Measurements from ENCODE around the gene ATP11A.
A peak's percentile ranks its signal among the peaks of the same experiment; 100 is the strongest.

Gene ATP11A

DNA sequence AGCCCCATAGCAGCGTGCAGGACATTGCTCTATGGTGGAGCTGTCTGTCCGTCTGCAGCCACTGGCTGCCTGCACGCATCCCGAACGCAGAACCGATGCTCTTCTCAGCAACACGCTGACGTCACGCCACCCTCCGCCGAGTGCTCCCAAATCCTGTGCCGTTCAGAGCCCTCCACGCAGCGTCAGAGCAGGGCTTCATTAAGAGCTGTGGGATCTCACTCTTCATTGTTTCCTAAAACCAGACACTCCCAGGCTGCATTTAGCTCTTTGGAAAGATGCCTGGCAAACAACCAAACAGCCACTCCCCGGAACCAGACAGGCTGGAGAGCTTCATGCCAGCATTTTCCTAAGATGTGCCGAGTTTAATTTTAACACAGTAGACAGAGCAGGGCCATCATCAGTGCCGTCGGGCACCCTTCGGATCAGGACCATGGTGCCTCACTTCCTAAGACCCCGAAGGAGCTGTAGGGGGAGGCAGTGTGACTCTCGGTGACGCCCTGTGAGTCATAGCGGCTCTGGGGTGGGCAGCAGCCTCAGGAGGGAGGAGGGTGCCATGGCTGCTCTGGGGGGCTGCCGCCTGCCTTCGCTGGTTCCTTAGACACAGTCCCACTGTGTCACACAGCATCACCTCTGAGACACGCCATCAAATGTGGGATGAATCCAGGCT is 147.7 kb downstream of the ATP11A start:
- Histone ChIP-seq H3K4ac (ENCODE audit: low read depth in 1 of 2, low read length in 2 of 2) (no peak overlapping the region), H2BK5ac (ENCODE audit: low read depth, low read length, poor library complexity, severe bottlenecking) (no peak overlapping the region), H3K27me3 (ENCODE audit: control insufficient read depth in 1 of 2, insufficient read depth in 1 of 2, low read length in 2 of 2) (no peaks in the 10 kb centered on the region), H3K23ac (ENCODE audit: low read length in 2 of 2) (no peak overlapping the region), H2BK15ac (ENCODE audit: low read depth, poor library complexity, severe bottlenecking) (no peak overlapping the region), H3K4me2 (ENCODE audit: low read length, poor library complexity, severe bottlenecking) (no peak overlapping the region), H3K14ac (ENCODE audit: low read length in 2 of 2) (no peak overlapping the region), H2AK5ac (ENCODE audit: low read length, severe bottlenecking) (no peak overlapping the region), H3K18ac (ENCODE audit: low read depth in 1 of 2, low read length in 2 of 2) (no peak overlapping the region), H3K36me3 (ENCODE audit: control insufficient read depth in 1 of 2, insufficient read depth in 2 of 2, low read depth in 1 of 2, low read length in 2 of 2) (peaks cover 35 to 66% of the 10 kb centered on the region in 2 experiments), H3K27ac (ENCODE audit: low read length, poor library complexity, severe bottlenecking) (no peak overlapping the region), H3K9ac (ENCODE audit: low read length) (peak overlapping the region; percentile 10), H4K8ac (ENCODE audit: low read length) (no peak overlapping the region), H4K91ac (ENCODE audit: low read length) (no peak overlapping the region), H2BK120ac (ENCODE audit: low read depth, low read length) (no peak overlapping the region), H3K79me1 (replicated peaks; ENCODE audit: low read length, poor library complexity, severe bottlenecking) (no peaks in the 10 kb centered on the region), H3K4me3 (ENCODE audit: insufficient read depth in 1 of 2, low read depth in 1 of 2, low read length in 2 of 2) (no peak overlapping the region), H3K9me3 (ENCODE audit: control insufficient read depth, low read length) (no peaks in the 10 kb centered on the region), H2AFZ (ENCODE audit: low read depth, low read length) (no peak overlapping the region), H2BK12ac (ENCODE audit: low read length in 2 of 2) (no peak overlapping the region), H3K4me1 (ENCODE audit: control insufficient read depth, insufficient read depth, low read depth, low read length) (peaks cover 9% of the 10 kb centered on the region)
- no peak for DNase-seq
- WGBS = 96% methylated on average over 24 of the region's 26 CpGs

DNA sequence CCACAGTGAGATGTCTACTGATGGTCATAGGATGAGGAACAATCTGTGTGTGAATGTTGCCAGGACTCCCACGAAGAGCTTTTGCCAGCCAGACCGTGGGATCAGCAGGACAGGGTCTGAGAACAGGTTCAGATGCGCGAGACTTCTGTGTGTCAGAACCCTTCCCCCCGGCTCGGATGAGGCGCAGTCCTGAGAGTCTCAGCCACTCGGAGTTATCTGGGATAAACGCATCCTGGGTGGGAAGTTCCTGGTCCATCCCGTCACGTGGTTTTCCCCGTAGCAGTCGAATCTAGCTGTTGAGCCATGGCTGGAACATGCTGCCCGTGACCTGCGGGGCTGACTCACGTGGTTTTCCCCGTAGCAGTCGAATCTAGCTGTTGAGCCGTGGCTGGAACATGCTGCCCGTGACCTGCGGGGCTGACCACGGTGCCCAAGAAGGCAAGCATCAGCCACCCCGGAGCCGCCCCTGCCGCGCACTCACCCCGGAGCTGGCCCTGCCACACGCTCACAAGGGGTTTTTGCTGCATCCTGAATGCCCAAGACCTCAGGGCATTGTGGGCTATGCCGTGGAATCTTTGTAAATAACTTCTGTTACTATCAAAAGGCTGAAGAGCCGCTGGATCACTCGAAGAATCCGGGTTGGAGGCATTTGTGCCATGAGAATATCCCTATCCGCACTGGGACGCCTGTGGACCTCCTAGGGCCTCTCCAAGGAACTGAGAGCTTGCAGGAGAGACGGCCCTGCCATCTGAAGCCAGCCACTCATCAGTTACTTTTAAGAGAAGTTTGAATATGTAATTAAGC is 148.4 kb downstream of the ATP11A start:
- Histone ChIP-seq H3K4ac (ENCODE audit: low read depth in 1 of 2, low read length in 2 of 2) (no peak overlapping the region), H3K9ac (ENCODE audit: low read length) (no peak overlapping the region), H3K4me3 (ENCODE audit: insufficient read depth in 1 of 2, low read depth in 1 of 2, low read length in 2 of 2) (no peak overlapping the region), H3K79me1 (replicated peaks; ENCODE audit: low read length, poor library complexity, severe bottlenecking) (no peaks in the 10 kb centered on the region), H3K9me3 (ENCODE audit: control insufficient read depth, low read length) (no peaks in the 10 kb centered on the region), H3K27me3 (ENCODE audit: control insufficient read depth in 1 of 2, insufficient read depth in 1 of 2, low read length in 2 of 2) (no peaks in the 10 kb centered on the region), H2BK15ac (ENCODE audit: low read depth, poor library complexity, severe bottlenecking) (no peak overlapping the region), H3K23ac (ENCODE audit: low read length in 2 of 2) (no peak overlapping the region), H3K4me1 (ENCODE audit: control insufficient read depth, insufficient read depth, low read depth, low read length) (peaks cover 15% of the 10 kb centered on the region), H3K4me2 (ENCODE audit: low read length, poor library complexity, severe bottlenecking) (no peak overlapping the region), H3K27ac (ENCODE audit: low read length, poor library complexity, severe bottlenecking) (no peak overlapping the region), H2AK5ac (ENCODE audit: low read length, severe bottlenecking) (no peak overlapping the region), H2BK5ac (ENCODE audit: low read depth, low read length, poor library complexity, severe bottlenecking) (no peak overlapping the region), H2BK12ac (ENCODE audit: low read length in 2 of 2) (no peak overlapping the region), H2AFZ (ENCODE audit: low read depth, low read length) (no peak overlapping the region), H4K8ac (ENCODE audit: low read length) (no peak overlapping the region), H3K36me3 (ENCODE audit: control insufficient read depth in 1 of 2, insufficient read depth in 2 of 2, low read depth in 1 of 2, low read length in 2 of 2) (peaks cover 31 to 62% of the 10 kb centered on the region in 2 experiments), H3K18ac (ENCODE audit: low read depth in 1 of 2, low read length in 2 of 2) (no peak overlapping the region), H3K14ac (ENCODE audit: low read length in 2 of 2) (no peak overlapping the region), H2BK120ac (ENCODE audit: low read depth, low read length) (no peak overlapping the region), H4K91ac (ENCODE audit: low read length) (no peak overlapping the region)
- DNase-seq = no peak
- WGBS = 95% methylated on average over 35 of the region's 35 CpGs

DNA sequence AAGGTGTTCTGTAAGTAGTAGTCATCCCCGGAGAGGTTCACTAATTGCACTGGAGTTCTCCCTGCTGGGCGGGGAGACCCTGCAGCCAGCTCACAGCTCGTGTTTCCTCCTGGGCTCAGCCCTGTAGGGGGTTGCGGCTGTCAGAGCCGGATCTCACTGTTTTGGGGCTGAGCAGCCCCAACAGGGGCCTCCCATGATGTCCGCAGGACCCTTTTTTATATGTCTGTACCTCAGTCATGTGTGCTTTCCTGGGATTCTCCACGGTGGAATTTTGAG is 148.9 kb downstream of the ATP11A start:
- H3K9ac ChIP-seq (ENCODE audit: low read length) = no peak overlapping the region

DNA sequence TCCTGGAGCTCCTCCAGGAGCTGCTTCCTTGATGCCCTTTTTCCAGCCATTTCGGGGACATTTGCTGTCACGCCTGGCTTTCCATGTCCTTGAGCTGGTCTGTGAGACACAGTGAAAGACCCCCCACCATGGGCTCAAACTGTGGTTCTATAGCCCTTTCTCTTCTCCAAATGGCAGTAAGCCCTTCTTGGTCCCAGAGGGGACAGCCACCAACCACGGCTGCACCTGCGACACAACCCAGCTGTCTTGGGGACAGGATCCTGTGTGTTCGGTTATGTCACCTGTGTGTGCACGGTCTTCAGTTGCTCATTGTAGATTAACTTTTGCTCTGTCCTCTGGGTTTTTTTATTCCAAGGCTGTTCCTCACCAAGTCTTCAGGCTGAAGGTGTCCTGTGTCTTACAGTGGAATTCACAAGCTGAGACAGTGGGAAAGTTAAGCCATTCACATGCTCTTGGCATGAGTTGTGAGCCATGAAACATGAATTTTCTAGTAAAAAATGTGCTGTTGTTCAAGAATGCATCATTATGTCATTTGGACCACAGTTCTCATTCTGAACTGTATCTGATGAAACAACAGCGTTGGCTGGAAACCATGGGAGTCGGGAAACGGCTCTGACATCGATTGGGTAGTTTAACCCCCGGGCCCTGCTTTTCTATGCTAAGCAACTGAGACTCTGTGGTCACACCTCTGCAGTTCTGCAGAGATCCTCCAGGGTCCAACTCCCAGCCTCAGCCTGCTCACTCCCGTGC is 149.7 kb downstream of the ATP11A start:
- no peaks in the 10 kb centered on the region for H3K79me1 ChIP-seq (replicated peaks; ENCODE audit: low read length, poor library complexity, severe bottlenecking)
- no peak overlapping the region for H2BK12ac ChIP-seq (ENCODE audit: low read length in 2 of 2)
- H3K4me3 ChIP-seq (ENCODE audit: insufficient read depth in 1 of 2, low read depth in 1 of 2, low read length in 2 of 2) = no peak overlapping the region
- H3K4ac ChIP-seq (ENCODE audit: low read depth in 1 of 2, low read length in 2 of 2) = no peak overlapping the region
- no peak overlapping the region for H2BK15ac ChIP-seq (ENCODE audit: low read depth, poor library complexity, severe bottlenecking)
- no peak overlapping the region for H2BK120ac ChIP-seq (ENCODE audit: low read depth, low read length)
- 97% methylated on average over 12 of the region's 12 CpGs for WGBS
- H3K14ac ChIP-seq (ENCODE audit: low read length in 2 of 2) = no peak overlapping the region
- no peak overlapping the region for H3K18ac ChIP-seq (ENCODE audit: low read depth in 1 of 2, low read length in 2 of 2)
- peaks cover 26% of the 10 kb centered on the region for H3K4me1 ChIP-seq (ENCODE audit: control insufficient read depth, insufficient read depth, low read depth, low read length)
- no peak for DNase-seq
- no peak overlapping the region for H3K23ac ChIP-seq (ENCODE audit: low read length in 2 of 2)
- no peak overlapping the region for H2AK5ac ChIP-seq (ENCODE audit: low read length, severe bottlenecking)
- no peak overlapping the region for H4K91ac ChIP-seq (ENCODE audit: low read length)
- H2BK5ac ChIP-seq (ENCODE audit: low read depth, low read length, poor library complexity, severe bottlenecking) = no peak overlapping the region
- no peaks in the 10 kb centered on the region for H3K9me3 ChIP-seq (ENCODE audit: control insufficient read depth, low read length)
- no peak overlapping the region for H2AFZ ChIP-seq (ENCODE audit: low read depth, low read length)
- H3K27me3 ChIP-seq (ENCODE audit: control insufficient read depth in 1 of 2, insufficient read depth in 1 of 2, low read length in 2 of 2) = no peaks in the 10 kb centered on the region
- no peak overlapping the region for H3K27ac ChIP-seq (ENCODE audit: low read length, poor library complexity, severe bottlenecking)
- no peak overlapping the region for H4K8ac ChIP-seq (ENCODE audit: low read length)
- H3K4me2 ChIP-seq (ENCODE audit: low read length, poor library complexity, severe bottlenecking) = no peak overlapping the region
- H3K36me3 ChIP-seq (ENCODE audit: control insufficient read depth in 1 of 2, insufficient read depth in 2 of 2, low read depth in 1 of 2, low read length in 2 of 2) = peaks cover 30 to 57% of the 10 kb centered on the region in 2 experiments
- no peak overlapping the region for H3K9ac ChIP-seq (ENCODE audit: low read length)

More for the DNA sequence above, 148.9 kb downstream of the ATP11A start:
- H2BK120ac ChIP-seq (ENCODE audit: low read depth, low read length) = no peak overlapping the region
- no peak overlapping the region for H4K8ac ChIP-seq (ENCODE audit: low read length)
- no peak overlapping the region for H2AFZ ChIP-seq (ENCODE audit: low read depth, low read length)
- peaks cover 19% of the 10 kb centered on the region for H3K4me1 ChIP-seq (ENCODE audit: control insufficient read depth, insufficient read depth, low read depth, low read length)
- H3K36me3 ChIP-seq (ENCODE audit: control insufficient read depth in 1 of 2, insufficient read depth in 2 of 2, low read depth in 1 of 2, low read length in 2 of 2) = peaks cover 30 to 58% of the 10 kb centered on the region in 2 experiments
- H3K4ac ChIP-seq (ENCODE audit: low read depth in 1 of 2, low read length in 2 of 2) = no peak overlapping the region
- no peak overlapping the region for H2BK12ac ChIP-seq (ENCODE audit: low read length in 2 of 2)
- no peak overlapping the region for H4K91ac ChIP-seq (ENCODE audit: low read length)
- no peak overlapping the region for H2AK5ac ChIP-seq (ENCODE audit: low read length, severe bottlenecking)
- no peak overlapping the region for H3K4me2 ChIP-seq (ENCODE audit: low read length, poor library complexity, severe bottlenecking)
- WGBS = 90% methylated on average over 7 of the region's 7 CpGs
- H3K23ac ChIP-seq (ENCODE audit: low read length in 2 of 2) = no peak overlapping the region
- H3K27me3 ChIP-seq (ENCODE audit: control insufficient read depth in 1 of 2, insufficient read depth in 1 of 2, low read length in 2 of 2) = no peaks in the 10 kb centered on the region
- no peak overlapping the region for H3K4me3 ChIP-seq (ENCODE audit: insufficient read depth in 1 of 2, low read depth in 1 of 2, low read length in 2 of 2)
- no peak overlapping the region for H3K27ac ChIP-seq (ENCODE audit: low read length, poor library complexity, severe bottlenecking)
- H3K14ac ChIP-seq (ENCODE audit: low read length in 2 of 2) = no peak overlapping the region
- H3K79me1 ChIP-seq (replicated peaks; ENCODE audit: low read length, poor library complexity, severe bottlenecking) = no peaks in the 10 kb centered on the region
- no peak overlapping the region for H2BK5ac ChIP-seq (ENCODE audit: low read depth, low read length, poor library complexity, severe bottlenecking)
- no peak overlapping the region for H3K18ac ChIP-seq (ENCODE audit: low read depth in 1 of 2, low read length in 2 of 2)
- no peak overlapping the region for H2BK15ac ChIP-seq (ENCODE audit: low read depth, poor library complexity, severe bottlenecking)
- DNase-seq = no peak
- H3K9me3 ChIP-seq (ENCODE audit: control insufficient read depth, low read length) = no peaks in the 10 kb centered on the region

Data from mesenchymal stem cell (in vitro differentiated cells and primary cell).